H1 (cell line): ENCODE measurements around the gene MAP1LC3C.

Experiments used
- GTF2F1 ChIP-seq: IDR thresholded peaks from 2 replicates; pipeline ENCODE4 v1.6.1; 2012; ENCODE audit warnings: low read depth, low read length, improper control_type of control experiment, borderline replicate concordance
- POU5F1 ChIP-seq: IDR thresholded peaks from 2 replicates; pipeline ENCODE4 v1.6.1; 2011; ENCODE audit warnings: low read depth, mild to moderate bottlenecking, low read length, moderate library complexity
- TCF12 ChIP-seq: IDR thresholded peaks from 2 replicates; pipeline ENCODE4 v1.6.1; 2011; ENCODE audit warnings: low read depth, mild to moderate bottlenecking, low read length
- YY1 ChIP-seq: IDR thresholded peaks from 2 replicates; pipeline ENCODE4 v1.6.1; 2011; ENCODE audit warnings: low read depth, mild to moderate bottlenecking, low read length

DNA sequence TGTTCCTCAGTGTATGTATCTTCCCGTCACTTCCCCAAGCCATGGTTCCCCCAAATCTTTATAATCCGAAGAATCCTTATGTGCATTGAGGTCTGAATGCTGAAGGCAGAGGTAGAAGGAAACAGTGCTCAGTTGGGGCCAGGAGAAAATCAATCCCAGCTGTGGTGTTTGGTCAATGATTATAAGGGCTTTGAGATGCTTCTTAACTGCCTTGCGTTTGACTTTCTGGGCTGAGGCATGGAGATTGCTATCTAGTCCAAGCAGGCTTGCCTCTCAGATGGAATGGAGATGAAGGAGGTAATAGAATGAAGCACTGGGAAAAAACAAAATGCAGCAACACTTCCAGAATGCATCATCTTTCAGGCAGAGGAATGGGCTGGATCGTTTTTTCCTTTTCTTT lies 3.6 kb upstream of the MAP1LC3C start:
- TF ChIP-seq GTF2F1, result no peak
- no peak for TF ChIP-seq TCF12
- TF ChIP-seq POU5F1, result no peak
- no peak for TF ChIP-seq YY1
